ENCODE measurements around the gene SYTL2.

- TF ChIP-seq, protein P1, sequence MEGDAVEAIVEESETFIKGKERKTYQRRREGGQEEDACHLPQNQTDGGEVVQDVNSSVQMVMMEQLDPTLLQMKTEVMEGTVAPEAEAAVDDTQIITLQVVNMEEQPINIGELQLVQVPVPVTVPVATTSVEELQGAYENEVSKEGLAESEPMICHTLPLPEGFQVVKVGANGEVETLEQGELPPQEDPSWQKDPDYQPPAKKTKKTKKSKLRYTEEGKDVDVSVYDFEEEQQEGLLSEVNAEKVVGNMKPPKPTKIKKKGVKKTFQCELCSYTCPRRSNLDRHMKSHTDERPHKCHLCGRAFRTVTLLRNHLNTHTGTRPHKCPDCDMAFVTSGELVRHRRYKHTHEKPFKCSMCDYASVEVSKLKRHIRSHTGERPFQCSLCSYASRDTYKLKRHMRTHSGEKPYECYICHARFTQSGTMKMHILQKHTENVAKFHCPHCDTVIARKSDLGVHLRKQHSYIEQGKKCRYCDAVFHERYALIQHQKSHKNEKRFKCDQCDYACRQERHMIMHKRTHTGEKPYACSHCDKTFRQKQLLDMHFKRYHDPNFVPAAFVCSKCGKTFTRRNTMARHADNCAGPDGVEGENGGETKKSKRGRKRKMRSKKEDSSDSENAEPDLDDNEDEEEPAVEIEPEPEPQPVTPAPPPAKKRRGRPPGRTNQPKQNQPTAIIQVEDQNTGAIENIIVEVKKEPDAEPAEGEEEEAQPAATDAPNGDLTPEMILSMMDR (IDR thresholded peaks at IDR 0.05), result no peak
- no peak for TF ChIP-seq POLR2A (IDR thresholded peaks at IDR 0.05)
Measured at GRCh38 chr11:85803303-85803702, 7.6 kb downstream of the SYTL2 start.

Measured in right lobe of liver (tissue), 4 donors.